Ovary (tissue), 9 donors: ENCODE data around the gene TMEM8B. TPM values are rescaled to one million over a fixed set of nuclear protein-coding genes. Genes with fewer than 3 reads are reported as not detected.

ENCODE experiments used
- DNase-seq, 5 donors: peaks; one replicate each; pipeline ENCODE4 v3.0.0-alpha.2; 2019 to 2020
- H3K27ac ChIP-seq, 2 donors: fragments of 200-600 bp; one replicate each; pipeline versions ENCODE4 v1.5.1 to v1.8.0; 2019 to 2022
- H3K27me3 ChIP-seq: fragments of 200-600 bp; one replicate; pipeline ENCODE4 v1.8.0; 2022
- H3K36me3 ChIP-seq: fragments of 200-600 bp; sonication (generic); one replicate; pipeline ENCODE4 v1.5.1; 2019
- H3K4me1 ChIP-seq: one replicate; pipeline ENCODE4 v1.8.1; 2013; ENCODE audit warnings: mild to moderate bottlenecking, moderate library complexity; ENCODE audit not compliant: insufficient read depth
- H3K4me3 ChIP-seq: fragments of 200-600 bp; sonication (generic); one replicate; pipeline ENCODE4 v1.5.1; 2017
- H3K9me3 ChIP-seq, 2 donors: fragments of 200-600 bp in 1 of 2; sonication (generic) in 1 of 2; one replicate each; pipeline versions ENCODE4 v1.5.1 to v1.8.1; 2013 to 2019; ENCODE audit warnings: mild to moderate bottlenecking in 1 of 2, moderate library complexity in 1 of 2
- EP300 ChIP-seq: sonication (generic); formaldehyde crosslinking; IDR thresholded peaks from one replicate; pipeline ENCODE4 v1.6.1; 2017; ENCODE audit warnings: antibody characterized with exemption
- POLR2A ChIP-seq: fragments of 450-650 bp; IDR thresholded peaks from one replicate; pipeline ENCODE4 v1.6.1; 2017; ENCODE audit warnings: antibody characterized with exemption, mild to moderate bottlenecking, moderate library complexity
- WGBS, 3 donors: extraction: QIAGEN DNeasy Blood & Tissue Kit in 1 of 3; methylation state at CpG; one replicate each; pipeline versions ENCODE4 v1.1.5 to v1.1.7; 2013 to 2017; 5-methylcytosine and 5-hydroxymethylcytosine counted together
- intact Hi-C, 4 donors: fragments of 100-400 bp; cut with DNase I; formaldehyde crosslinking; loops; one replicate each; pipeline versions ENCODE4 v1.11.0 to v1.15.1; 2022 to 2023
- polyA plus RNA-seq, 2 donors: library from polyadenylated mRNA; stranded (reverse); fragments of 200-250 nt in 1 of 2; fragments of 350-450 nt in 1 of 2; fragmentation: Illumina TruSeq in 1 of 2; extraction: RNeasy Lipid Tissue Mini Kit (QIAGEN cat#74804) in 1 of 2; gene quantifications; one replicate each; pipeline ENCODE4 v1.2.3, GENCODE V29; 2013 to 2014
- total RNA-seq, 7 donors: library from RNA; depleted of rRNA in 2 of 7; stranded (reverse); fragments of >200 nt in 2 of 7; fragmentation: NEBNext Ultra II Directional in 3 of 7; extraction: Animal tissue kit (Norgen Biotek cat#: 25700) in 3 of 7; gene quantifications; one replicate each; pipeline versions ENCODE4 v1.1.0 to v1.2.4, GENCODE V29; 2016 to 2023
- TF ChIP-seq, protein P1 (sequence below), 3 donors: fragments of 450-650 bp in 2 of 3; fragments of 200-600 bp in 1 of 3; IDR thresholded peaks; one replicate each; pipeline versions ENCODE4 v1.5.1 to v1.8.0; 2016 to 2022; ENCODE audit warnings: antibody characterized with exemption in 3 of 3, mild to moderate bottlenecking in 1 of 3
- donor health status: DM: no; HTN: no; CAD: no; lungs with moderate emphysema.
- donor health status: DM: no; HTN: no; CAD: no.
- donor health status: Bipolar disorder and iron deficiency.
- donor health status: DM: yes; HTN: yes; CAD: no.
- donor health status: DM: no; HTN: no; CAD: no.
- donor health status: DM: yes; HTN: yes; CAD: no.

Gene TMEM8B
- total and polyA plus RNA-seq, 9 donors, result 11.2 to 42.8 (median 33.7) TPM

DNA sequence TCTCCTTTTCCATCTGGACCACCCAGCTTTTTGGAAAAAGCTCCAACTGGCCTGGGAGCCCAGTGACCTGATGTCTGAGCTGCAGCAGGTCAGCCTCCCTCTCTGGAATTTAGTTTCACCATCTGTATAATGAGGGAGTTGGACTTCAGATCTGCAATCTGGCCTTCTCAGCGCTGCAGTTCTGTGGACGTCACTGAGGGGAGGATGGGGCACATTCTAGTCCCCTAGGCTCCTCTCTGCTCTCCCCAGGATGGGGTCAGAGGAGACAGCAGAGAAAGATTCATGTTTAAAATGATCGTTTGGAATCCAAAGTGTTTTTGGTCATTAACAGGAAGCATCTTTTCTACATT lies 30.9 kb downstream of the TMEM8B start:
- no peak for DNase-seq
- H3K4me1 ChIP-seq, result no peaks in the 10 kb centered on the region
- H3K9me3 ChIP-seq, result no peaks in the 10 kb centered on the region
- TF ChIP-seq POLR2A (no peak), EP300 (no peak)
- TF ChIP-seq, protein P1, sequence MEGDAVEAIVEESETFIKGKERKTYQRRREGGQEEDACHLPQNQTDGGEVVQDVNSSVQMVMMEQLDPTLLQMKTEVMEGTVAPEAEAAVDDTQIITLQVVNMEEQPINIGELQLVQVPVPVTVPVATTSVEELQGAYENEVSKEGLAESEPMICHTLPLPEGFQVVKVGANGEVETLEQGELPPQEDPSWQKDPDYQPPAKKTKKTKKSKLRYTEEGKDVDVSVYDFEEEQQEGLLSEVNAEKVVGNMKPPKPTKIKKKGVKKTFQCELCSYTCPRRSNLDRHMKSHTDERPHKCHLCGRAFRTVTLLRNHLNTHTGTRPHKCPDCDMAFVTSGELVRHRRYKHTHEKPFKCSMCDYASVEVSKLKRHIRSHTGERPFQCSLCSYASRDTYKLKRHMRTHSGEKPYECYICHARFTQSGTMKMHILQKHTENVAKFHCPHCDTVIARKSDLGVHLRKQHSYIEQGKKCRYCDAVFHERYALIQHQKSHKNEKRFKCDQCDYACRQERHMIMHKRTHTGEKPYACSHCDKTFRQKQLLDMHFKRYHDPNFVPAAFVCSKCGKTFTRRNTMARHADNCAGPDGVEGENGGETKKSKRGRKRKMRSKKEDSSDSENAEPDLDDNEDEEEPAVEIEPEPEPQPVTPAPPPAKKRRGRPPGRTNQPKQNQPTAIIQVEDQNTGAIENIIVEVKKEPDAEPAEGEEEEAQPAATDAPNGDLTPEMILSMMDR (IDR thresholded peaks at IDR 0.05), result no peak
- H3K36me3 ChIP-seq, result no peaks in the 10 kb centered on the region
- H3K27ac ChIP-seq, result no peak overlapping the region
- H3K27me3 ChIP-seq, result no peaks in the 10 kb centered on the region
- intact Hi-C loops, result loop anchor here in 1 of 4 donors (10.0 kb wide), 1 partner anchor 75 kb away; no protein-coding TSS in a partner anchor
- no peak overlapping the region for H3K4me3 ChIP-seq
- 0 to 9% (median 7%) methylated on average over 3 of the region's 3 CpGs for WGBS, 3 donors

DNA sequence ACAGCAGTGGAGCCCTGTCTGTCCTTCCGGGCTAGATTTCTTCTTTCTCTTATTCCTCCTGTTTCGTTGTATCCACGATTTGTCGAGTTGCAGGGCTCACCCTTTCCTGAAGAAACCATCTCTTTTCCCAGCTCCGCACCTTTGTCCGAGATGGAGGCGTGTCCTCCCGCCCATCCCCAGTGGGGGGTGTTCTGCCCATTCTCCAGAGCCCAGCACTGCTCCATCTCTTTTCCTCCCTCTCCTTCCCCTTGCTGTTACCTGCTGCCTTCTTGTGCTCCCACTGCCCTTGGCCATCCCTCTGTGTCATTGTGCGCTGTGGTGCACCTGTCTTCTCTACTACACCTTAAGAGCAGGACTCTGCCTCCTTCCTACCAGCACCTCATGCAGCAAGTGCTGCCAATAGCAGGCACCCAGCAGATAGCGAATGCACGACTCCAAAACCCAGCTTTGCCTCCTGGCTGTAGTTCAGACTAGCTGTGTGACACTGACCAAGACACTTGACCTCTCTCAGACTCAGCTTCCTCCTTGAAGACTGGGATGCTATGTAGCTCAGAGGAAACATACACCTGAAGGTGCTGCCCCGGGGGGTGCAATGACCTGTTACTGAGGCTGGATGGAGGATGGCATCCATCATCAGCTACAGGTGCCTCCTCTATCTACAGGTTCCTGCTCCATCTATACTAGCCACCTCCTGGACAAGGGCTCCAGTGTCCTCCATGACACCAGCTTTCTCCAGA lies 32.3 kb downstream of the TMEM8B start:
- TF ChIP-seq EP300, result no peak
- TF ChIP-seq, protein P1 (IDR thresholded peaks at IDR 0.05), result no peak
- no peak for TF ChIP-seq POLR2A
- Histone ChIP-seq H3K4me1 (no peaks in the 10 kb centered on the region), H3K27ac (no peak overlapping the region), H3K27me3 (no peaks in the 10 kb centered on the region), H3K36me3 (no peaks in the 10 kb centered on the region), H3K9me3 (no peaks in the 10 kb centered on the region), H3K4me3 (no peak overlapping the region)
- no peak for DNase-seq
- 57 to 68% (median 66%) methylated on average over 12 of the region's 12 CpGs for WGBS, 3 donors
- intact Hi-C loops, result loop anchor here in 1 of 4 donors (10.0 kb wide), 1 partner anchor 77 kb away; no protein-coding TSS in a partner anchor

DNA sequence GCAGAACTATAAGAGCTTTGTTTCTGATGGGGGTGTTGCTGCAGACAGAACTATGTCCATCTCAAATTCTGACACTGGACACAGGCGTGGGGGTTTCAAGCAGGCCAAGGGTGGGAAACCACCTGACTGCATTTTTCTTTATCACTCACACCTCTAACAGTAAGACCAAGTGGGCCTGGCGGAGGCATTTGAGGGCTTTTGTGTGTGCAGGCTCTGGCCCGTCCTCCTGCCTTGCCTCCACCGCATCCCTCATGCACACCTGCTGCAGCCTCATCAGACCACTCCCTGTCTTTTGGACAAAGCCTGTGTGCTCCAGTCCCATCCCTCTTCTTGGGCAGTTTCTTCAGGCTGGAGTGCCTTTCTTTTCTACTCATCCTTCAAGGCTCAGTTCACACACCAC lies 33.3 kb downstream of the TMEM8B start:
- TF ChIP-seq EP300, result no peak
- TF ChIP-seq, protein P1 (IDR thresholded peaks at IDR 0.05), result no peak
- no peak overlapping the region for H3K27ac ChIP-seq
- no peaks in the 10 kb centered on the region for H3K36me3 ChIP-seq
- H3K4me3 ChIP-seq, result no peak overlapping the region
- no peaks in the 10 kb centered on the region for H3K4me1 ChIP-seq
- no peak for DNase-seq
- intact Hi-C loops, result loop anchor here in 1 of 4 donors (10.0 kb wide), 1 partner anchor 78 kb away; no protein-coding TSS in a partner anchor
- no peaks in the 10 kb centered on the region for H3K27me3 ChIP-seq
- no peaks in the 10 kb centered on the region for H3K9me3 ChIP-seq
- WGBS, 3 donors, result 80 to 92% (median 81%) methylated on average over 4 of the region's 4 CpGs

DNA sequence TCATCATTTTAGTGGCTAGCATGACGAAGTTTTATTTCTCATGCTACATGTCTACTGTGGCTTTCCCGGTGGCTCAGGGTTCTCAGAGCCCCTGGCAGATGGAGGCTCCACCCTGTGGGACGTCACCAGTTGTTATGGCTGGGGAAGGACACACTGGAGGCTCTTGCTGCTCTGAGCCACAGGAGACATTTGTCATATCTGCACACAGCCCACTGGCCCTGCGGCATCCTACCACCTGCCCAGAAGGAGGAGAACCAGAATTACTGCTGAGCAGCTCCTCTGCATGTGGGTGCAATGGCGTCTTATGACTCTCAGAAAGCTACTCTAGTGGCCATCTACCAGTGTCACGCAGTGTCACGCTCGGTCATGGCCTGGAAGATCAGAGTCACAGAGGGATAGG lies 34.6 kb downstream of the TMEM8B start:
- H3K4me1 ChIP-seq, result no peaks in the 10 kb centered on the region
- H3K4me3 ChIP-seq, result no peak overlapping the region
- TF ChIP-seq POLR2A (no peak), EP300 (no peak)
- TF ChIP-seq, protein P1 (IDR thresholded peaks at IDR 0.05), result no peak
- H3K27ac ChIP-seq, result no peak overlapping the region
- intact Hi-C loops, result loop anchor here in 1 of 4 donors (10.0 kb wide), 1 partner anchor 79 kb away; no protein-coding TSS in a partner anchor
- DNase-seq, result no peak
- no peaks in the 10 kb centered on the region for H3K27me3 ChIP-seq
- no peaks in the 10 kb centered on the region for H3K9me3 ChIP-seq
- WGBS, 3 donors, result 68 to 76% (median 72%) methylated on average over 8 of the region's 8 CpGs
- no peaks in the 10 kb centered on the region for H3K36me3 ChIP-seq
